Midbrain (tissue), 1 donor: ENCODE results near the gene FIGNL1.

Experiments used
- DNase-seq: peaks from one replicate; lab custom pipeline; 2025; lab: John Stamatoyannopoulos, UW

FIGNL1 gene

GRCh38 chr7:50397320-50397970 lies 52.7 kb downstream of the FIGNL1 start:
- no peak for DNase-seq

GRCh38 chr7:50396856-50397255 lies 53.3 kb downstream of the FIGNL1 start:
- DNase-seq, result no peak

GRCh38 chr7:50394315-50394714 lies 55.8 kb downstream of the FIGNL1 start:
- DNase-seq, result no peak
